SK-N-SH (cell line): Measurements from ENCODE around the gene SNHG17. TPM values are rescaled to one million over a fixed set of nuclear protein-coding genes. Genes with fewer than 3 reads are reported as not detected.

Experiments
- CTCF ChIA-PET: fragments of 300-600, 350-600 bp; formaldehyde crosslinking; extraction: SDS; loops from one replicate; lab custom pipeline; 2021; lab: Yijun Ruan, JAX
- POLR2A ChIA-PET: fragments of 350-600 bp; sonication (Branson Sonifier 250); formaldehyde crosslinking; extraction: SDS; loops from one replicate; lab custom pipeline; 2020; ENCODE audit warnings: antibody characterized with exemption, inconsistent platforms; lab: Yijun Ruan, JAX
- DNase-seq: peaks from one replicate; pipeline ENCODE4 v3.0.0; 2012
- H2AFZ ChIP-seq: fragments of 200-600 bp; sonication (generic); 2 replicates; pipeline ENCODE4 v1.8.1; 2016; ENCODE audit warnings: antibody characterized with exemption, mild to moderate bottlenecking, low read depth
- H3F3A ChIP-seq: fragments of 200-600 bp; sonication (generic); replicated peaks from 2 replicates; pipeline ENCODE3; 2016; ENCODE audit warnings: antibody characterized with exemption, mild to moderate bottlenecking; ENCODE audit not compliant: insufficient read depth
- H3K27ac ChIP-seq, 2 experiments: fragments of 200-500 bp in 1 of 2; fragments of 200-600 bp in 1 of 2; sonication (Bioruptor generic) in 1 of 2; sonication (generic), shearing (Covaris generic) in 1 of 2; 2 replicates each; pipeline versions ENCODE4 v1.5.1 to v1.6.1; 2014 to 2016; ENCODE audit warnings: low read depth in 2 of 2, inconsistent platforms in 1 of 2, low read length in 1 of 2, mild to moderate bottlenecking in 1 of 2, mixed read lengths in 1 of 2
- H3K27me3 ChIP-seq: fragments of 200-600 bp; sonication (generic), shearing (Covaris generic); 2 replicates; pipeline ENCODE4 v1.6.1; 2016; ENCODE audit warnings: mixed run types; ENCODE audit not compliant: insufficient read depth
- H3K36me3 ChIP-seq, 2 experiments: fragments of 200-500 bp in 1 of 2; fragments of 200-600 bp in 1 of 2; sonication (Bioruptor generic) in 1 of 2; sonication (generic) in 1 of 2; replicated peaks in 1 of 2; 2 replicates each; pipeline versions ENCODE3 to v1.5.1; 2014 to 2016; ENCODE audit warnings: low read length in 1 of 2, mild to moderate bottlenecking in 1 of 2; ENCODE audit not compliant: insufficient read depth in 2 of 2, control insufficient read depth in 1 of 2
- H3K4me1 ChIP-seq, 2 experiments: fragments of 200-500 bp in 1 of 2; fragments of 200-600 bp in 1 of 2; sonication (Bioruptor generic) in 1 of 2; sonication (generic), shearing (Covaris generic) in 1 of 2; 2 replicates each; pipeline versions ENCODE4 v1.5.1 to v1.6.1; 2014 to 2016; ENCODE audit warnings: low read depth in 1 of 2, low read length in 1 of 2, mixed run types in 1 of 2; ENCODE audit not compliant: insufficient read depth in 2 of 2, control insufficient read depth in 1 of 2
- H3K4me2 ChIP-seq: fragments of 200-600 bp; sonication (generic), shearing (Covaris generic); 2 replicates; pipeline ENCODE4 v1.6.1; 2017; ENCODE audit warnings: mixed run types
- H3K4me3 ChIP-seq, 2 experiments: fragments of 200-500 bp in 1 of 2; fragments of 200-600 bp in 1 of 2; sonication (Bioruptor generic) in 1 of 2; sonication (generic), shearing (Covaris generic) in 1 of 2; 2 replicates each; pipeline versions ENCODE4 v1.5.1 to v1.8.1; 2014 to 2016; ENCODE audit warnings: low read depth in 2 of 2, inconsistent platforms in 1 of 2, low read length in 1 of 2, mild to moderate bottlenecking in 1 of 2, mixed read lengths in 1 of 2, moderate library complexity in 1 of 2
- H3K79me2 ChIP-seq: fragments of 200-600 bp; sonication (generic); 2 replicates; pipeline ENCODE4 v1.8.1; 2017; ENCODE audit warnings: mild to moderate bottlenecking; ENCODE audit not compliant: insufficient read depth
- H3K9ac ChIP-seq: fragments of 200-600 bp; sonication (generic); 2 replicates; pipeline ENCODE4 v1.6.1; 2017; ENCODE audit warnings: mixed run types
- H3K9me2 ChIP-seq: fragments of 200-600 bp; sonication (generic); 2 replicates; pipeline ENCODE4 v1.6.1; 2017; ENCODE audit warnings: mixed run types
- H3K9me3 ChIP-seq: fragments of 200-600 bp; sonication (generic); 2 replicates; pipeline ENCODE4 v1.6.1; 2017; ENCODE audit warnings: mixed run types, mild to moderate bottlenecking, moderate library complexity
- H4K20me1 ChIP-seq: fragments of 200-600 bp; sonication (generic); 2 replicates; pipeline ENCODE4 v1.6.1; 2017; ENCODE audit warnings: mild to moderate bottlenecking, mixed run types; ENCODE audit not compliant: insufficient read depth
- FOSL2 ChIP-seq: IDR thresholded peaks from 2 replicates; pipeline ENCODE4 v1.4.0; 2012; ENCODE audit warnings: low read depth, mild to moderate bottlenecking, moderate library complexity, borderline replicate concordance
- JUND ChIP-seq: IDR thresholded peaks from 2 replicates; pipeline ENCODE4 v1.4.0; 2012
- MAX ChIP-seq: IDR thresholded peaks from 2 replicates; pipeline ENCODE4 v1.4.0; 2012; ENCODE audit warnings: low read depth
- MXI1 ChIP-seq: IDR thresholded peaks from 2 replicates; pipeline ENCODE4 v1.6.1; 2012; ENCODE audit warnings: mild to moderate bottlenecking, low read depth, low read length, improper control_type of control experiment
- NFIC ChIP-seq: IDR thresholded peaks from 2 replicates; pipeline ENCODE4 v1.4.0; 2012; ENCODE audit warnings: borderline replicate concordance
- NRF1 ChIP-seq: IDR thresholded peaks from 2 replicates; pipeline ENCODE4 v1.6.1; 2012; ENCODE audit warnings: low read depth, mild to moderate bottlenecking, low read length
- POLR2AphosphoS5 ChIP-seq: IDR thresholded peaks from 2 replicates; pipeline ENCODE4 v1.6.1; 2012; ENCODE audit warnings: low read depth, low read length
- RCOR1 ChIP-seq: fragments of 150-350 bp; IDR thresholded peaks from 2 replicates; pipeline ENCODE4 v1.6.1; 2017; ENCODE audit warnings: antibody characterized with exemption, low read length
- REST ChIP-seq: IDR thresholded peaks from 2 replicates; pipeline ENCODE4 v1.6.1; 2012; ENCODE audit warnings: mild to moderate bottlenecking, low read depth, low read length, moderate library complexity
- RXRA ChIP-seq: IDR thresholded peaks from 2 replicates; pipeline ENCODE4 v1.4.0; 2012; ENCODE audit warnings: low read depth, mild to moderate bottlenecking, borderline replicate concordance
- SIN3A ChIP-seq: IDR thresholded peaks from 2 replicates; pipeline ENCODE4 v1.6.1; 2012; ENCODE audit warnings: low read depth, mild to moderate bottlenecking, low read length, moderate library complexity, borderline replicate concordance
- YY1 ChIP-seq: IDR thresholded peaks from 2 replicates; pipeline ENCODE4 v1.4.0; 2012; ENCODE audit warnings: low read depth, mild to moderate bottlenecking
- WGBS: methylation state at CpG from one replicate; pipeline ENCODE4 v1.1.6; 2017; ENCODE audit warnings: low lambda C conversion rate; 5-methylcytosine and 5-hydroxymethylcytosine counted together
- polyA plus RNA-seq, 3 experiments: library from polyadenylated mRNA; depleted of rRNA; stranded (reverse); fragments of >200 nt; gene quantifications; 2 replicates each; pipeline ENCODE4 v1.2.3, GENCODE V29; 2012
- TF ChIP-seq, protein P1 (sequence below): fragments of 150-350 bp; IDR thresholded peaks from 2 replicates; pipeline ENCODE4 v1.6.1; 2017; ENCODE audit warnings: antibody characterized with exemption, low read length, low read depth, borderline replicate concordance

The SNHG17 gene
- polyA plus RNA-seq, 1 of the 3 experiments (the other 2 are of a cell fraction), result 40.3 TPM

DNA sequence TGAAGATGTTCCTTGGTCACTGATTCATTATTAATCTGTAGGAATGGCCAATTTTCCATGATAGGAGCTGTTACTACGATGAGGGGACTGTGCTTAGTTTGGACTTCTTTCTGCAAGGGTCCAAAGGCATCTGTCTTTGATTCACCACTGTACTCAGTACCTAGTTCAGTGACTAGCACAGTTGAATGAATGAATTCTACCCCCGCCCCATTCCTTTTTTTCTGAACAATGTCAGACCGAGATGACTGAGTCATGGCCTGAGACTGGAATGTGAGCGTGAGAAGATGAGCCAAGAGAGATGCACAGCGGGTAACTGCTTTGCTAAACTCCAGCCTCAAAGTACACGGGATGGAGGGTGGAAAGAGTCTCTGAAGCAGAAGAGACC lies 419 bp upstream of the SNHG17 start:
- peak overlapping the region; percentile 93; the same call in 1 of the 2 replicates for H3K4me2 ChIP-seq
- peak overlapping the region; percentile 22; the same call in 1 of the 2 replicates for H3K9ac ChIP-seq
- H3K4me3 ChIP-seq, result peak overlapping the region in 1 of 2 experiments; percentile 91; a peak in 1 of 4 replicates
- peaks cover 7 to 20% of the 10 kb centered on the region in 2 experiments; a peak in 3 of 4 replicates for H3K4me1 ChIP-seq
- H3K27me3 ChIP-seq, result no peaks in the 10 kb centered on the region
- TF ChIP-seq, protein P1, sequence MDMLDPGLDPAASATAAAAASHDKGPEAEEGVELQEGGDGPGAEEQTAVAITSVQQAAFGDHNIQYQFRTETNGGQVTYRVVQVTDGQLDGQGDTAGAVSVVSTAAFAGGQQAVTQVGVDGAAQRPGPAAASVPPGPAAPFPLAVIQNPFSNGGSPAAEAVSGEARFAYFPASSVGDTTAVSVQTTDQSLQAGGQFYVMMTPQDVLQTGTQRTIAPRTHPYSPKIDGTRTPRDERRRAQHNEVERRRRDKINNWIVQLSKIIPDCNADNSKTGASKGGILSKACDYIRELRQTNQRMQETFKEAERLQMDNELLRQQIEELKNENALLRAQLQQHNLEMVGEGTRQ, result no peak
- TF ChIP-seq FOSL2, result peak; percentile 39; the same call in 1 of the 2 replicates
- peaks cover 38% of the 10 kb centered on the region for H4K20me1 ChIP-seq
- 34% methylated on average over 6 of the region's 6 CpGs for WGBS
- peak overlapping the region; percentile 7 to 84; a peak in 3 of 4 replicates for H3K27ac ChIP-seq
- peaks cover 7% of the 10 kb centered on the region for H3F3A ChIP-seq
- H3K9me2 ChIP-seq, result no peaks in the 10 kb centered on the region
- peak overlapping the region; percentile 81 for H2AFZ ChIP-seq
- H3K9me3 ChIP-seq, result no peaks in the 10 kb centered on the region
- H3K79me2 ChIP-seq, result peaks cover 47% of the 10 kb centered on the region
- no peak for DNase-seq
- POLR2A ChIA-PET, result interaction anchor here (0.7 to 3.8 kb wide), 10 partner anchors 9 to 65 kb away, joined by 3 to 83 read pairs (median 4); partner anchors contain the start of gene RALGAPB
- peaks cover 25 to 31% of the 10 kb centered on the region in 2 experiments for H3K36me3 ChIP-seq
- CTCF ChIA-PET, result interaction anchor here (0.9 to 4.5 kb wide), 16 partner anchors 9 to 777 kb away, joined by 3 to 75 read pairs (median 4); partner anchors contain the start of gene RALGAPB

DNA sequence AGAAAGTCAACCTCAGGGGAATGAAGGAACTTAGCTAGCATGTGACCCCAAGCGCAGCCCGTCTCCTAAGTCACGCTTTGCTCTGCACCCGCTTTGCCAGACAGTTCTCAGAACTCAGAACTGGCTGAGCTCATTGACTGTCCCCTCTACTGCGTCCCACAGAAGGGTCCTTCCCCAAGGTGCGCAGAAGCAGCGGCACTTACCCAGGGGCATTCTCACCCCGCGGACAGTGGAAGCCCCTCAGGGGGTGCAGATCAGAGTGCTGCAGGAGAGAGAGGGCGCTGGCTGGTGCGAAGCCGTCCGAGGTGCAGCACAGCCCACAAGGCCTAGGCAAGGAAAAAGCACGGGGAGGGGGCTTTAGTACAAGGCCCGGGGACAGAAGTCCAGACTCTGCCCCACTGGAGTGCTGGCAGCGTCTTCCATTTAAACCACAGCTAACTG lies 807 bp downstream of the SNHG17 start:
- TF ChIP-seq NFIC (no peak), RCOR1 (no peak), MAX (0 out of 2 replicates have a peak, but pooled peaks have one; percentile 24), YY1 (no peak), REST (no peak), JUND (no peak), POLR2AphosphoS5 (no peak), NRF1 (no peak), MXI1 (0 out of 2 replicates have a peak, but pooled peaks have one; percentile 50), SIN3A (0 out of 2 replicates have a peak, but pooled peaks have one; percentile 24), RXRA (no peak)
- ChIA-PET CTCF (interaction anchor here (0.7 to 4.5 kb wide), 9 partner anchors 9 to 377 kb away, joined by 3 to 75 read pairs (median 11); partner anchors contain the start of gene RALGAPB), POLR2A (interaction anchor here (1.0 to 3.8 kb wide), 6 partner anchors 9 to 62 kb away, joined by 3 to 83 read pairs (median 10); partner anchors contain the start of gene RALGAPB)

More for the DNA sequence above, 807 bp downstream of the SNHG17 start:
- peaks cover 11% of the 10 kb centered on the region for H3F3A ChIP-seq
- H3K36me3 ChIP-seq, result peaks cover 33 to 40% of the 10 kb centered on the region in 2 experiments
- H2AFZ ChIP-seq, result no peak overlapping the region
- H4K20me1 ChIP-seq, result peaks cover 51% of the 10 kb centered on the region
- 4% methylated on average over 8 of the region's 16 CpGs for WGBS
- H3K27me3 ChIP-seq, result no peaks in the 10 kb centered on the region
- peaks cover 7 to 20% of the 10 kb centered on the region in 2 experiments; a peak in 3 of 4 replicates for H3K4me1 ChIP-seq
- H3K9me3 ChIP-seq, result no peaks in the 10 kb centered on the region
- H3K4me3 ChIP-seq, result peak overlapping the region; percentile 84 to 91
- H3K4me2 ChIP-seq, result peak overlapping the region; percentile 93
- H3K9ac ChIP-seq, result peak overlapping the region; percentile 93
- H3K79me2 ChIP-seq, result peaks cover 59% of the 10 kb centered on the region
- peak; percentile 43 for DNase-seq
- H3K27ac ChIP-seq, result peak overlapping the region; percentile 84
- no peaks in the 10 kb centered on the region for H3K9me2 ChIP-seq
